HG03280 (cell line): ENCODE data around the gene MBNL3.

Source experiments
- ATAC-seq: cut with Tn5 transposase; IDR thresholded peaks from one replicate; pipeline ENCODE4 v1.9.1; 2021; ENCODE audit warnings: mild to moderate bottlenecking, moderate library complexity; ENCODE audit not compliant: unreplicated experiment

MBNL3 gene

GRCh38 chrX:132423323-132423722, 65.5 kb downstream of the MBNL3 start:
- no peak for ATAC-seq

DNA sequence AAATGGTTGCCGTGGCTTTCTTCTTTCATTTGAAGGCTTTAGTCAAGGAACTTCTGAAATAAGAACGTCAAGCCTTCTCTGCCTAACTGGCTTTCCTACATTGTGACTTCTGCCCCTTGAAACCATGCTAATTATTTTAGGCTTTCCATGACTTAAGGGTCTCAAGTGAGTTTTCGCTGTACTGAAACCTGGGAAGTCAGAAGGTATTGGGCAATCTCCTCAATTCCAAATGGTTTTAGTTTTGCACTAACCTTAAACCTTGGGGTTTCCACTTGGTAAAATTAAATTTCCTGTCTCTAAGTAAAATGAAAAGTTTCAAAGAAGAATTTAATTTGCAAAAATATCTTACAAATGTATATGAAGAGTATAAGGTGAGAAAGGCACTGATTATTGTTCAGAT, 73.8 kb downstream of the MBNL3 start:
- ATAC-seq, result no peak

GRCh38 chrX:132414404-132414803, 74.4 kb downstream of the MBNL3 start:
- no peak for ATAC-seq

- no peak for ATAC-seq
Measured at GRCh38 chrX:132413459-132413858, 75.4 kb downstream of the MBNL3 start.

- ATAC-seq, result no peak
Measured at GRCh38 chrX:132412208-132412607, 76.6 kb downstream of the MBNL3 start.

DNA sequence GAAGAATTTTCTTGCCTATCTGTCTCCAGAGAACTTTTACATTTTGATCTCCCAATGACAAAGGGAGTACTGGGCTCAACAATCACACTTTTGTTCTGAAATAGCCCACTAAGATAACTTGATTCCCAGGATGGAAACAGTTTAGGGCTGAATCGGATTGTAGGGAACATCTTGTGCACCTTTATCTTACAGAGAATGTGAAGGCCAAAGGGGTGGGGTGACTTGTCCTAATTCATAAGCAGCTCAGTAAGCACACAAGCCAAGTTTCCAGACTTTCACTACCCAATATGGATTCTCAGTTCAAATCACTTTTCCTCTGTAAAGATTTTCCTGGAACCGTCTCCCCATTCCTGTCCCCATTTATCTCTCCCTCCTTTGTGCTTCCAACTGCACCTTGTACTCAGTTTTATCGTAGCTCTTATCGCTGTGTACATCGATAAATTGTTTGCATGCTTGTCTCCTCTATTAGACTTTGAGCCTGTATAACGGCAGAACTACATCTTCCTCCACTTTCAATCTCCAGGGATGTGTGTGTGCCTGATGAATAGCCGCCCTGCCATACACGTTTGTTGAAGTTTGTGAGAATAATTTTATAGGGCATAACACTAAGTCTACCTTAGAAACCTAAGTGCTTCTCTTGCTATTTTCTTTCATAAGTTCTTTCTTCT, 77.4 kb downstream of the MBNL3 start:
- ATAC-seq, result no peak

DNA sequence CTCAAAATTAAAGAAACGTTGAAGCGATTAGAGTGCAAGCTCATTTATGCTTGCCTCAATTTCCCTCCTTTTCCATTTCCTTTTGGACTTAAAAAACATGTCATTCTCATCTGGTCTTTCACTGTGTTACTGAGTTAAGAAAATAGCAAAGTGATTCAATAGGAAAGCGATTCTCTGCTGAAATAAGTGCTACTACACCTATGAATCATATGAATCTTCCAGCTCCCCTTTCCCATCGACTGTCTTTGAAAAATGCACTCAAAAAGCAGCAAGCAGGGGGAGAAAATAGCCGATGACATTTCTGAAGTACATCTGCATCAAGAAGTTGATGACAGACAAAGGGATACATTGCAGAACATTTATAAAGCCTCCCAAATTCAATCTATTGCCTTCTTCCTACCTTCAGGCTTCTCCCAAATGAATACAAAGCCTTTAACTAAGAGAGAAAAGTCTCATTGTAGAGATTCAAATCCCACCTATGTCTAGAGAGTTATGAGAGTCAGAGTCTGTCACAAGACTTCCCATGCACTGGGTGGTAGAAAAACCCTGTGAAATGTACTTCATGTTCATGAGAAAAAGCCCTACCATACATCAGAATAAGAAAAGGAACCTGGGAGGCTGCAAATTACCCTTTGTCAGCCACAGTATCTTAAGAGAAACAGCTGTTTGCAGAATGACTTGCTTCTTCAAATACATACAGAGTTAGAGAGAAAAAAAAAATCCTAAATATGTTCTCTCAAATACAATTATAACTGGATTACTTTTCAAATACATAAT, 78.9 kb downstream of the MBNL3 start:
- ATAC-seq, result no peak

DNA sequence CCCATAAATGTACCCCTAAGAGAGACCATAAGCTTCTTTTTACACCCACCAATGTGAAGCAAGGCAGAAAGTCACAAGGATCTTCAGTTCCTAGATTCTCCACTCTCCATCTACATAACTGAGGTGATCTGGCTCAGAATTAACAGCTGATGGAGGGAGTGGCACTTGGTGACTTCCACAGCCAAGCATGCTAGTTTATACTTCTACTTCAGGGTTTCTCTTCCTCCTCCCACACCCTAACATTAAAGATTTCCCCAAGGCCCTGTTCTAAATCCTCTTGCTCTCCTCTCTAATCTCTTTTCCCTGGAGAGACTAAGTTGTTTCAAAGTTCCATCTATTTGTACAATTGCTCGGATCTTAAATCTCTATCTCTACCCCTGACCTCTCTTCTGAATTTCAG, 81.1 kb downstream of the MBNL3 start:
- no peak for ATAC-seq

- ATAC-seq, result no peak
Measured at GRCh38 chrX:132406106-132406505, 82.7 kb downstream of the MBNL3 start.

DNA sequence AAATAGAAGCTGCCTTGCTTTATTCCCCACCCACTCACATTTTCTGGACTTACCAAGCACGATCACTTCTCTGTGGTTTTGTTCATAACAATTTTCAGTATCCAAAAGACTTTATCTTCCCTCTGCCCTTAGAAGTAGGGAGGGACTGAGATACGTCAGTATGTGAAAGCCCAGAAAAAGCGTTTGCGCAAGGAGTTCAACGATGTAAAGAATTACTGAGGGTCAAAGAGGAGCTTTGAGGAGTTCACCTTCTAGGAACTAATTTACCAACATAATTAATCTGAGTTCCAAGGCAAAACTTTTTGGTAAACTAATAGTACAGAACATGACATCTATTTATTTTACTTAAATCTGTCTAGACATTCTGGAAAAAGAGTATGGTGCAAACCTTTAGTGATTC, 84.6 kb downstream of the MBNL3 start:
- ATAC-seq, result no peak

GRCh38 chrX:132401935-132402334, 86.9 kb downstream of the MBNL3 start:
- ATAC-seq, result no peak

- ATAC-seq, result no peak
Measured at GRCh38 chrX:132400706-132401105, 88.1 kb downstream of the MBNL3 start.

- no peak for ATAC-seq
Measured at GRCh38 chrX:132395645-132396044, 93.2 kb downstream of the MBNL3 start.

DNA sequence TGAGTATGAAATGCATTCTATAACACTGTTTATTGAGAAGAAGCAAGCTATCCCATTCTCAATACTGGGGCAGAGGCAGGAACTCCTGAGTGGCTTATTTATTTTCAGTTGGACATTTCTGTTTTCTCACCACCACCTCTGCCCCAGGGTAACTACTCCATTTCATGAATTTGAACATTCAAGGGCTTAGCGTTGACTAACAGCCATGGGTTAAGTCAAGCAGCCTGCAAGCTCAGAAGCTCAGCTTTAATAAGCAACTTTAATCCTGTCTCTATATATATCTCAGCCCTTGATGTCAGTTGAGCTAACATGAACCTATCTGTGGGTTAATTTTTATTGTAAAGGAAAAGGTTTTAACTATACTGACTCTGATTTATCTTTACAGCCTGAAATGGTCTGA, 93.8 kb downstream of the MBNL3 start:
- ATAC-seq, result no peak

DNA sequence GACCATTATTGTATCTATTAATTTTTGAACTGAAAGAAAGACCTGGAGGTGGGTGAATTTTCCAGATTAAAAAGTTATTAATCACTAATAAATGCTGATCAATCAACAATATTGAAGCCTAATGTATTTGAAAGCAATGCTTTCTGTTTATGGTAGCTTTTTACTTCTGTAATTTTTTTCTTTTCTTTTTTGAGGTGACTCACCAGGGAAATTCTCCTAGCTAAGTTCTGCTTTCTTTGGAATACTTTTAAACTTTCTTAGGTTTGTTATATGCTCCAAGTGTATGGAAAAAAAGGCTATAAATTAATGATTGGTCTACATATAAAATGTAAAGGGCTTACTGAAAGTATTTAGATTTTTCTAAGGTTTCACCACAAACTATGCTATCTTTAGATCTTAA, 94.2 kb downstream of the MBNL3 start:
- no peak for ATAC-seq

DNA sequence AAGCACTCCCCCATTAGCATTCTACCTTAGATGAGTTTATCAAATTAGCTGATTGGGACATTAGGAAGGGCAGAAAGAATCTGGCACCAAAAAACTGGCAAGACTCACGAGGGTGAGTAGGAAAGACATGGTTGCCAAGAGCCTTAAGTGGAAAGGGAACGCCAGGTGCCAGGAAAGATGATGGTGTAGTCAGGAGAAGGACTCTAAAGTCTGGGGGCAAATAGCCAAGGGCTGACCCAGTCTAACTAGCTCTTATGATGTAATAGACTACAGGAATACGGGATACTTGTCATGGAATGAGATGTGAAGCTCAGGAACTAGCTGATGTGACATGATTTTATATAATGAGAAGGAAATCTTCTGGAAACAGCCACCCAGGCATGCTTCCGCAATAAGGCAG, 94.8 kb downstream of the MBNL3 start:
- ATAC-seq, result no peak

DNA sequence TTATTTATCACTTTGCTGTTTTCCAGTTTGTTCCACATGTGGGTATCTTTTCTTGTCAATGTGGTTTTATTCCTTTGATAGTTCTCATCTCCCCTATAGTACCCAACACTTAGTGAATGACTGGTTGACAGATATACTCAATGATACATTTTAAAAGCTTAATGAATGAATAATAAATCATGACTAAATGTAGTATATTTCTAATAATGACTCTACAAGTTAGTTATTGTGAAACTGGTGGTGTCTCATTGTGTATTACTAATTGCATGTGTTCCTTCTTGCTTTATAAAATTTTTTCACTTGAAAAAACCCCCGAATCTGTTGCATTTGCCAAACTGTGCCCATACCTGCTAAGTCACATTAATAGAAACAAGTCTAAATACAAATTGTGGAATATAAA, 95.4 kb downstream of the MBNL3 start:
- no peak for ATAC-seq

DNA sequence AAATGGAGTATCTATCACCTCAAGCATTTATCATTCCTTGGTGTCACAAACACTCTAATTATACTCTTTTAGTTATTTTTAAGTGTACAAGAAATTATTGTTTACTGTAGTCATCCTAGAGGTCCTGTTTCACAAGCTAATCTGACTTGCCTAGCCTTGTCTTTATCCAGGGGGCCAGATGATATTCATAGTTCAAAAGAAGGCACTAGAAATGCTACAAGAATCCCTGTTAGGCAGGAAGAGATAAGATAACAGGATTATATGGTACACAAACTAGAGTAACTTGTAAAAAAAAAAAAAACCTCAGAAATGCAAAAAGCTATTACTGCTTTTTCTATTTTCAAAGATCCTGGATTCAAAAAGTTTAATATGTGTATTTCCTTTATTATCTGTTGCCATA, 95.8 kb downstream of the MBNL3 start:
- ATAC-seq, result no peak

- ATAC-seq, result no peak
Measured at GRCh38 chrX:132390792-132391191, 98.0 kb downstream of the MBNL3 start.

DNA sequence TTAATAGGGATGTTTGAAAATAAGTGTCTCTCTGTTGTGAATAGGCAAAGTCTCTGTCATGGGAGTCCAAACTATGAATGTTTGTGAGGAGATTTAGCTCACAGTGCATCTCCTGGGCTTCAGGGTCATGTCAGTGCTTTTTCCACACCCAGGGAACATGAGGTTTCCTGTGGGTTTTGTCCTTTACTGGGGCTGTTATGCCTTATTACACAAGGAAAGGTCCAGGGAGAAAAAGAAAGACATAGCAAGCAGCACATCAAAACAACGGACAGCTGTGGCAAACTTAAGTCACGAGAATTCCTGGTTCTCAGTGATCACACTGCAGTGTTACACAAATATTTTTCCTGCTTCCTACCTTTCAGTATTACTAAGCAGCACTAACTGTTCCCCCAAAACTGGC, 99.4 kb downstream of the MBNL3 start:
- ATAC-seq, result no peak

GRCh38 chrX:132388371-132388770, 100.5 kb downstream of the MBNL3 start:
- no peak for ATAC-seq

GRCh38 chrX:132384301-132384700, 104.5 kb downstream of the MBNL3 start:
- ATAC-seq, result no peak

- no peak for ATAC-seq
Measured at GRCh38 chrX:132382068-132382467, 106.8 kb downstream of the MBNL3 start.
